ENCODE data around the gene GPX4. TPM values are rescaled to one million over a fixed set of nuclear protein-coding genes. Genes with fewer than 3 reads are reported as not detected.

GPX4 gene
- total RNA-seq, 1 donor from 2014 or later: 330 TPM

- no peak for DNase-seq (ENCODE audit: low spot score)
- peaks cover 6% of the 10 kb centered on the region for H3K4me1 Mint-ChIP-seq (ENCODE audit: unreplicated experiment)
- no peak overlapping the region for H3K27ac Mint-ChIP-seq (ENCODE audit: unreplicated experiment)
- H3K27me3 Mint-ChIP-seq (ENCODE audit: unreplicated experiment): peaks cover 2% of the 10 kb centered on the region
- TF ChIP-seq CTCF (IDR thresholded peaks at IDR 0.05; ENCODE audit: unreplicated experiment): no peak
- H3K4me3 Mint-ChIP-seq (ENCODE audit: unreplicated experiment): no peak overlapping the region
- H3K36me3 Mint-ChIP-seq (ENCODE audit: low read depth, unreplicated experiment): peaks cover 5% of the 10 kb centered on the region
- H3K9me3 Mint-ChIP-seq (ENCODE audit: unreplicated experiment): no peaks in the 10 kb centered on the region
Measured at GRCh38 chr19:1135454-1135853, 31.7 kb downstream of the GPX4 start.

GRCh38 chr19:1136201-1136600, 32.4 kb downstream of the GPX4 start:
- Mint-ChIP-seq H3K4me1 (ENCODE audit: unreplicated experiment) (peaks cover 6% of the 10 kb centered on the region), H3K4me3 (ENCODE audit: unreplicated experiment) (no peak overlapping the region), H3K27me3 (ENCODE audit: unreplicated experiment) (peaks cover 2% of the 10 kb centered on the region), H3K9me3 (ENCODE audit: unreplicated experiment) (no peaks in the 10 kb centered on the region), H3K27ac (ENCODE audit: unreplicated experiment) (no peak overlapping the region), H3K36me3 (ENCODE audit: low read depth, unreplicated experiment) (peaks cover 5% of the 10 kb centered on the region)
- DNase-seq (ENCODE audit: low spot score): no peak
- no peak for TF ChIP-seq CTCF (IDR thresholded peaks at IDR 0.05; ENCODE audit: unreplicated experiment)

DNA sequence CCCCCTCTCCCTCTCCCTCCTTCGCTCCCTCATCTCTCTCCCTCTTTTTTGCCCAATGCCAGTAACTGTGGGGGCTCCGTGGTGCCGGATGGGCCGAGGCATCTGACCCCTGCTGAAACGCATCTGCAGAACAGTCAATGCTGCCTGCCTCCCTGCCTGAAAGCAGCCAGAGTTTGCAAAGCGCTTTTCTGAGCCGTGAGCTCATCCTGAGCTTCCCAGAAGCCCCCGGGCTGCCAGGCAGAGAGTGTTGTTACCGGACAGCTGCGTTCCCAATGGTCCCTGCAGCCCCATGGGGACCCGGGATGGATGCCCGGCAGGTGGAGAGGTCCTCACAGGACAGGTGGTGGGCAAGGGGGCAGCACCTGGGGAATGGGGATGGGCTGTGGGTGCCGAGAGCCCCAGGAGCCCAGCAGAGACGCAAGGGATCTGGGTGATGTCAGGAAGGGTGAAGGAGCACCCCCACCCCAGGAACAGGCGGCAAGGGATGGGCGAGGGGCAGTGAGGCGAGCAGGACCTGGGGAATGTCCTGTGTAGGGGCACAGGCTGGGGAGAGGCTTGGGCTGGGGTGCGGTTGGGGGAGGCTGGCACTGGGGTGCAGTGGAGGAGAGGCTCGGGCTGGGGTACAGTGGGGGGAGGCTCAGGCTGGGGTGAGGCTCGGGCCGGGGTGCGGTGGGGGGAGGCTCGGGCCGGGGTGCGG, 33.0 kb downstream of the GPX4 start:
- TF ChIP-seq CTCF (IDR thresholded peaks at IDR 0.05; ENCODE audit: unreplicated experiment): no peak
- Mint-ChIP-seq H3K4me3 (ENCODE audit: unreplicated experiment) (no peak overlapping the region), H3K4me1 (ENCODE audit: unreplicated experiment) (peaks cover 6% of the 10 kb centered on the region), H3K36me3 (ENCODE audit: low read depth, unreplicated experiment) (peaks cover 5% of the 10 kb centered on the region), H3K27ac (ENCODE audit: unreplicated experiment) (no peak overlapping the region), H3K27me3 (ENCODE audit: unreplicated experiment) (peaks cover 2% of the 10 kb centered on the region), H3K9me3 (ENCODE audit: unreplicated experiment) (no peaks in the 10 kb centered on the region)
- DNase-seq (ENCODE audit: low spot score): no peak

DNA sequence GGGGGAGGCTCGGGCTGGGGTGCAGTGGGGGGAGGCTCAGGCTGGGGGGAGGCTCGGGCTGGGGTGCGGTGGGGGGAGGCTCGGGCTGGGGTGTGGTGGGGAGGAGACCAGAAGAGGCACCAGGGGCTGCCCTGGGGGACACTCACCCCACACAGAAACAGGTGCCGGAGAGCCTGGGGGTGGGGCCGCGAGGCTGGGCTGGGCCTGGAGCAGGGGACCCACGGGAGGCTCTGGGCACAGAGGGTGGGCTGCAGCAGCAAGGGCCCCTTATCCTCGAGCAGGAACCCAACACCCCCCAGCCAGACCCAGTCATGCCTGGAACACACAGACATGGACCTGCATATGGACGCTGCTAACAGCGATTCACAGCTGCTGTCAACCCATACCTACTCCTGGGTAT, 34.3 kb downstream of the GPX4 start:
- no peak for DNase-seq (ENCODE audit: low spot score)
- no peak for TF ChIP-seq CTCF (IDR thresholded peaks at IDR 0.05; ENCODE audit: unreplicated experiment)
- no peaks in the 10 kb centered on the region for H3K9me3 Mint-ChIP-seq (ENCODE audit: unreplicated experiment)
- peaks cover 13% of the 10 kb centered on the region for H3K36me3 Mint-ChIP-seq (ENCODE audit: low read depth, unreplicated experiment)
- no peak overlapping the region for H3K4me3 Mint-ChIP-seq (ENCODE audit: unreplicated experiment)
- peaks cover 4% of the 10 kb centered on the region for H3K27me3 Mint-ChIP-seq (ENCODE audit: unreplicated experiment)
- no peak overlapping the region for H3K27ac Mint-ChIP-seq (ENCODE audit: unreplicated experiment)
- H3K4me1 Mint-ChIP-seq (ENCODE audit: unreplicated experiment): peaks cover 6% of the 10 kb centered on the region

DNA sequence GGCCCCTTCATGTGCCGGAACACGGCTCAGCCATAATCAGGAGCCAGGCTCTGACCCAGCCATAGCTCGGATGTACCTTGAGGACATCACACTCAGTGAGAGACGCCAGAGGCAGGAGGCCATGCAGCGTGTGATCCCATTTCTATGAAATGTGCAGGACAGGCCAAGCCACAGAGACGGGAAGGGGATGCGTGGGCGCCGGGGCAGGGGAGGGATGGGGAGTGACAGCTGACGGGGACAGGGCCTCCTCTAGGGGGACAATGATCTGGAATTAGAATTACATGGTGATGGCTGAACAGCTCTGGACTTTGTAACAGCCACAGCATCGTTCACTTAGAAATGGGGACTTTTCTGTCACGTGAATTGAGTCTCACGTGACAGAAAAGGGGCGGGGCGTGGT, 35.3 kb downstream of the GPX4 start:
- no peaks in the 10 kb centered on the region for H3K9me3 Mint-ChIP-seq (ENCODE audit: unreplicated experiment)
- TF ChIP-seq CTCF (IDR thresholded peaks at IDR 0.05; ENCODE audit: unreplicated experiment): no peak
- H3K36me3 Mint-ChIP-seq (ENCODE audit: low read depth, unreplicated experiment): peaks cover 18% of the 10 kb centered on the region
- no peak for DNase-seq (ENCODE audit: low spot score)
- no peak overlapping the region for H3K4me3 Mint-ChIP-seq (ENCODE audit: unreplicated experiment)
- H3K27me3 Mint-ChIP-seq (ENCODE audit: unreplicated experiment): peaks cover 6% of the 10 kb centered on the region
- H3K4me1 Mint-ChIP-seq (ENCODE audit: unreplicated experiment): peaks cover 3% of the 10 kb centered on the region
- H3K27ac Mint-ChIP-seq (ENCODE audit: unreplicated experiment): no peak overlapping the region

Data from endothelial cell (in vitro differentiated cells).